Erythroblast (primary cell): ENCODE measurements around the gene NDRG2.

ENCODE experiments used
- GATA1 ChIP-seq: IDR thresholded peaks from 2 replicates; pipeline ENCODE4 v1.6.1; 2011; ENCODE audit warnings: low read depth, mild to moderate bottlenecking, control low read depth, low read length, moderate library complexity
- POLR2A ChIP-seq: IDR thresholded peaks from 2 replicates; pipeline ENCODE4 v1.6.1; 2011; ENCODE audit warnings: mild to moderate bottlenecking, low read length

- TF ChIP-seq POLR2A (no peak), GATA1 (no peak)
Measured at GRCh38 chr14:21058903-21059302, 34.0 kb upstream of the NDRG2 start.
